ENCODE data around the gene EMX1. TPM values are rescaled to one million over a fixed set of nuclear protein-coding genes. Genes with fewer than 3 reads are reported as not detected.

Gene EMX1
- total RNA-seq, 2 experiments from 2014 or later: not detected

DNA sequence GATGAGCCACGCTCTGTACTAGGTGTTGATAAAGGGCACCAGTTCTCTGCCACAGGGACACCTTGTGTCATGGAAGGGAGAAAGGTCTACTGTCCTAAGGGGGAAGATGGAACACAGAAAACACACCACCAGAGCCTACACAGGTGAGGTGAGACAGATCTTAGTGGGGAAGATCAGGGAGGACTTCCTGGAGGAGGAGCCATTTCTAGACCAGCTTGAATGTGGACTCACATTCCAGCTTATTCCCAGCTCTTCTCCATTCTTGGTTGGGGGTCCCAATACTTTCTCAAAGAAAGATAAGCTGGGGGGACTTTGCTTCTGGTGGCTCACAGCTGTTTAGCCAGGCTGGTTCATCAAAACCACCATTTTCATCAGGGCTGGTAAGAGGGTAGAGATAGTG, 36.2 kb downstream of the EMX1 start:
- Mint-ChIP-seq H3K36me3 (no peaks in the 10 kb centered on the region), H3K27me3 (no peaks in the 10 kb centered on the region), H3K9me3 (no peaks in the 10 kb centered on the region), H3K4me1 (peaks cover 9% of the 10 kb centered on the region), H3K27ac (no peak overlapping the region), H3K4me3 (no peak overlapping the region)
- no peak for DNase-seq

DNA sequence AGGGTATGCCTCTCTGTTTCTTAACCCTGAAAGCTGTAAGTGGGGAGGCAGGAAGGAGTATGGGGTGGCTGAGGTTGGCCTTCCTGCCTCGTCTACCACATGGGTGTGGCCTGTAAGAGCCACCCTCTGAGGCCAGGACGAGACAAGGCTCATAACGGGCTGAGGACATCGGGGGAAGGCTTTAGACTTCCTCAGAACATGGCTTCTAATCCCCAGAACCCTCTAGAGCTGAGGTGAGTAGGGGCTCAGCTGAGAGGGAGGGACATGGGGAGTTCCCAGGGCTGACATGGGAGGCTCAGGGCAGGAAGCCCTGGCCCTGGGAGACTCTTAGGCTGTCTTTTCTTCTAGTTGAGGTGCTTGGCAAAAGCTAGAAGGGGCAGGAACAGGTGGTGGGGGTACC, 36.7 kb downstream of the EMX1 start:
- H3K4me3 Mint-ChIP-seq: peak overlapping the region; percentile 65

DNA sequence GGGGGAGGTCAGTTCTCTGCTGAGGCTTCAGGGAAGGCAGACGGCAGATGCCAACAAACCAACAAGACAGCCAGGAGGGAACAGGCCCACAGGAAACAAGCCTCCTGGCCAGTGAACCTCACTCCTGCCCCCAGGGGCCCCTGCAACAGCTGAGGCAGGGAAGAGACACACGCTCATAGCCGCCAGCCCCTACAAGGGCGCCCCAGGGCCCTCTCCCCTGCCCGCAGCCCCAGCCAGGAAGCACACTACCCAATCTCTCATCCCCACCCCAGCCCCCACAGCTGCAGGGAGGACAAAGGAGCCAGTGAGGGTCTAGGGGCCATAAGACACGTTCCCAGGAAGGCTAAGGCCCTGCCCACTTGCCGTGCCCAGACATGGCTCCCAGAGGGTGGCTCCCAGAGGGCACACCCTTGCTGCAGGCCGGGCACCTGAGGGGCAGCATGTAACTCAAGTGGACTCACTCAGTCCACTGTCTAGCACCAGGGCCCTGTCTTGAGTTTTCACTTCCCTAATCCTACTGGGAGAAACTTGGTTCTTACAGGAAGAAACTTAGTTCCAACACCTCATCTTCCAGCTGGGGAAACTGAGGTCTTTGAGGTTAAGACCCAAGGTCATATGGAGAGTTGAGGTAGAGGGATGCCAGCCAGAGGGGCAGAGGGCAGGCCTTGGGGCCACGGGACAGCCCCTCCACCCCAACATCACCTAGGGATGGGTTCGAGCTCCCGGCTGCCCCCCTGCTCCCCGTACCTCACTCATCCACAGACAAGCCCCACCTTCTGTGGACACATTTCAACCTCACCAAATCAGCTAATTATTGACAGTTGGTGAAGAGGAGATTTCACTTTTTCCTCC, 37.3 kb downstream of the EMX1 start:
- Mint-ChIP-seq H3K27ac (peak overlapping the region; percentile 65), H3K36me3 (no peaks in the 10 kb centered on the region), H3K4me3 (peak overlapping the region; percentile 65), H3K27me3 (no peaks in the 10 kb centered on the region), H3K4me1 (peaks cover 9% of the 10 kb centered on the region), H3K9me3 (no peaks in the 10 kb centered on the region)
- DNase-seq: no peak

More for the DNA sequence above, 36.7 kb downstream of the EMX1 start:
- Mint-ChIP-seq H3K36me3 (no peaks in the 10 kb centered on the region), H3K4me1 (peaks cover 9% of the 10 kb centered on the region), H3K27me3 (no peaks in the 10 kb centered on the region), H3K9me3 (no peaks in the 10 kb centered on the region), H3K27ac (peak overlapping the region; percentile 65)
- DNase-seq: peak; percentile 16

DNA sequence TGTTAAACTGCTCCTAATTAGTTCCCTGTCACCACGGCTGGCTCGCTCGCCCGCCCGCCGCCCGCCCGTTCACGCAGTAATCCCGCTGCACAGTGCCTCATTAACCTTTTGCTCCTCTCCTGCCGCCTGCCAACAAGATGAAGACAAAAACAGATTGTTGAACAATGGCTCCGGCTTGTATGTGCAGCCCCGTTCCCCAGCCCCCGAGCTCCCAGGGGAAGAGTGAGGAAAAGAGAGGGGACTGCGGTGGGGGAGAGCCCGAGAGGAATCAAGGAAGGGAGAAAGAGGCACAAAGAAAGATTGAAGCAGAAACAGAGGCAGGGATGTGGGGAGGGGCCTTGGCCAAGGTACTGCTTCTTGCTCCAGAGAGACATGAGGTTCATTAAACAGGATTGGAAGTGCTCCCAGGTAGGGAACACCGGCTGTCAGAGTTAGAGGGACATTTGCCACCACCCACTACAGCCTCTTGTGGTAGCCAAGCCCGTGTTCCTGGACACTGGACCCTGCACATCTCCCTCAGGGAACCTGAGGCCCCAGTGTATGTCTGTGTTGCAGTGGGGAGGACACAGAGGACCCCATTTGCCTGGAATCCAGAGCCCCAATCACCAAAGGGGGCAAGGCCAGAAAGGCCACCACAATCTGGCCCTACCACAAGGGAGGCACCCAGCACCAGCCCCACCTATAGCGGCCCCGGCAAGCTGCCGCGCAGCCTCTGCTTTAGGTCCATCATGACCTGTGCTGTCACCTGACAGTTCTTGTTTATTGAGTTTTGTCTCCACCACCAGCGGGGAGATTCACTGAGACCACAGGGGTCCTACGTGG, 38.1 kb downstream of the EMX1 start:
- DNase-seq: no peak
- H3K4me1 Mint-ChIP-seq: peaks cover 9% of the 10 kb centered on the region
- no peaks in the 10 kb centered on the region for H3K9me3 Mint-ChIP-seq
- no peaks in the 10 kb centered on the region for H3K36me3 Mint-ChIP-seq
- H3K27me3 Mint-ChIP-seq: no peaks in the 10 kb centered on the region
- H3K4me3 Mint-ChIP-seq: no peak overlapping the region
- peak overlapping the region; percentile 26 for H3K27ac Mint-ChIP-seq

GRCh38 chr2:72956050-72956395, 38.7 kb downstream of the EMX1 start:
- Mint-ChIP-seq H3K27me3 (no peaks in the 10 kb centered on the region), H3K36me3 (no peaks in the 10 kb centered on the region), H3K4me3 (no peak overlapping the region), H3K27ac (no peak overlapping the region), H3K4me1 (peaks cover 9% of the 10 kb centered on the region), H3K9me3 (no peaks in the 10 kb centered on the region)
- no peak for DNase-seq

- Mint-ChIP-seq H3K4me1 (peaks cover 9% of the 10 kb centered on the region), H3K36me3 (no peaks in the 10 kb centered on the region), H3K4me3 (no peak overlapping the region), H3K27me3 (no peaks in the 10 kb centered on the region), H3K27ac (no peak overlapping the region), H3K9me3 (no peaks in the 10 kb centered on the region)
- no peak for DNase-seq
These were observed 39.6 kb downstream of the EMX1 start for GRCh38 chr2:72956936-72957335.

GRCh38 chr2:72958542-72959385, 41.4 kb downstream of the EMX1 start:
- Mint-ChIP-seq H3K4me3 (no peak overlapping the region), H3K9me3 (no peaks in the 10 kb centered on the region), H3K36me3 (no peaks in the 10 kb centered on the region), H3K27ac (no peak overlapping the region), H3K4me1 (peaks cover 8% of the 10 kb centered on the region), H3K27me3 (no peaks in the 10 kb centered on the region)
- no peak for DNase-seq

DNA sequence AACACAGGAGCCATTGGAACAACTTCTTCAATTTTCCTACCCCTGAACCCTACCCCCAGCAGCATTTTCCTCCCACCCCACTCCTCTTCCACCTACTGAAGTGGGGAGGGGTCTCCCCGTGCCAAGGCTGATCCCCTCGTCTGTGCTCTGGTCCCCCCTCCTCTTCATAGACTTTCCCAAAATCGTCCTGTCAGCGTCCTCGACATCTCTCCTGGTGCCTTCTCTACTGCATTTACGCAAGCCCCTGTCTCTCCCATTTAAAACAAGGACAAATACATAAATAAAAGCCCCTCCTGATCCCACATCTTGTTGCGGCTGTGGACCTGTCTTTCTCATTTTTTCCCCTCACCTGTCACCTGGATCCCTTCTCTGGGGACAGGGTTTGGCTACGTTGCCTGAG, 42.2 kb downstream of the EMX1 start:
- peaks cover 4% of the 10 kb centered on the region for H3K4me1 Mint-ChIP-seq
- no peak for DNase-seq
- H3K36me3 Mint-ChIP-seq: no peaks in the 10 kb centered on the region
- H3K27ac Mint-ChIP-seq: no peak overlapping the region
- H3K27me3 Mint-ChIP-seq: no peaks in the 10 kb centered on the region
- H3K4me3 Mint-ChIP-seq: no peak overlapping the region
- H3K9me3 Mint-ChIP-seq: no peaks in the 10 kb centered on the region

- no peaks in the 10 kb centered on the region for H3K27me3 Mint-ChIP-seq
- H3K36me3 Mint-ChIP-seq: no peaks in the 10 kb centered on the region
- H3K4me3 Mint-ChIP-seq: no peak overlapping the region
- H3K9me3 Mint-ChIP-seq: no peaks in the 10 kb centered on the region
- H3K4me1 Mint-ChIP-seq: peaks cover 1% of the 10 kb centered on the region
- no peak overlapping the region for H3K27ac Mint-ChIP-seq
- no peak for DNase-seq
These were observed 43.0 kb downstream of the EMX1 start for GRCh38 chr2:72959995-72960981.

- Mint-ChIP-seq H3K4me3 (no peak overlapping the region), H3K36me3 (no peaks in the 10 kb centered on the region), H3K4me1 (no peaks in the 10 kb centered on the region), H3K9me3 (no peaks in the 10 kb centered on the region), H3K27me3 (no peaks in the 10 kb centered on the region), H3K27ac (no peak overlapping the region)
- DNase-seq: no peak
These were observed 43.9 kb downstream of the EMX1 start for GRCh38 chr2:72961036-72961720.

GRCh38 chr2:72961853-72962468, 44.6 kb downstream of the EMX1 start:
- Mint-ChIP-seq H3K27ac (no peak overlapping the region), H3K36me3 (no peaks in the 10 kb centered on the region), H3K27me3 (no peaks in the 10 kb centered on the region), H3K4me3 (no peak overlapping the region), H3K9me3 (no peaks in the 10 kb centered on the region), H3K4me1 (no peaks in the 10 kb centered on the region)
- no peak for DNase-seq

DNA sequence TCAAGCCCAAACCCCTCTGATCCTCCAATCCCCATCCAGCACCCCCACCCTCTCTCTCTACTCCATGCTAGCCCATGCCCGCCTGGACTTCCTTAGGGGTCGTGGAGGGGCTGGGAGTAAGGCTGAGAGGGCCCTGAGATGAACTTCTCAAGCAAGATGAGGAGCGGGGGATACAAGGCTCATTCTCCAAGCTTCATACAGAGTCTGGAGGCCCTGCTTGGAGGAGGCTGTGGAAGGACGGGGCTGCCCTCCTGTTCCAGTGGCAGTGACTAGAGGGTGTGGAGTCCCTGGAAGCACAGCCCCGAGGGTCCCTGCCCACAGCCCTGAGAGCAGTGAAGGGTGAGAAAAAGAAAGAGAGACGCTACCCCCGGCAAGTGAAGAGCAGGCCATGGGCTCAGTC, 45.6 kb downstream of the EMX1 start:
- Mint-ChIP-seq H3K4me3 (no peak overlapping the region), H3K27ac (no peak overlapping the region), H3K36me3 (no peaks in the 10 kb centered on the region), H3K9me3 (no peaks in the 10 kb centered on the region), H3K4me1 (no peaks in the 10 kb centered on the region), H3K27me3 (no peaks in the 10 kb centered on the region)
- DNase-seq: no peak

DNA sequence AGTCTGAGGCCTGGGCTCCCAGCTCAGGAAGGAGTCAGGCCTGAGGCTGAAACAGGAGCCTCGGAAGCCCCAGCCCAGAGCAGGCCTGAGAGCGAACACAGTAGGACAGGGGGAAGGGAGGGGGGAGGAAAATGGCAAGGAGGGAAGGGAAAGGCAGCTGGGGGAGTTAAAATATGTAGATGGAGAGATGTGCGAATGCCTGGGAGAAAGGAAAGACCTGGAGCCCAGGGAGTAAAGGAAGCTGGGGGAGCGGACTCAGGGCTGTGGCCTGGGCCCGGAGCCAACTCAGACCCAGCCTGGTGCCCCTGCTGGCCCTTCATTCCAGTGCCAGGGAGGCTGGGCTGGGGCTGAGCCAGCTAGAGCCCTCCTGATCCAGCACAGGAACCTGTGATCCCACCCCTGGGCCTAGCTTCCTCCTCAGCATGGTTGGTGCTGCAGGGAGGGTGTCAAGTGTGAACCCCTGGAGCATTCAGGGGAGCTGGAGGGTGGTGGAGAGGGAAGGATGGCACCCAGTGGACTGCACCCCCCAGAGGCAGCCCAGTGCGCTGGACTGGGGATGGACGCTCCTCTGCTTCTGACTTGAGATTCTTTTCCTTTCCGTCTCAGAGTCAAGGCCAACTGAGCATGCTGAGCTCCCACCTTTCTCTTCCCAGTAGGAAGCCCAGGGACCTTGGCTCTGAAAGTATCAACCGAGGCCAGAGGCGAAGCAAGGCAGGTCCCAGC, 46.3 kb downstream of the EMX1 start:
- H3K4me3 Mint-ChIP-seq: no peak overlapping the region
- H3K36me3 Mint-ChIP-seq: no peaks in the 10 kb centered on the region
- DNase-seq: no peak
- H3K27ac Mint-ChIP-seq: no peak overlapping the region
- no peaks in the 10 kb centered on the region for H3K9me3 Mint-ChIP-seq
- H3K4me1 Mint-ChIP-seq: no peaks in the 10 kb centered on the region
- H3K27me3 Mint-ChIP-seq: no peaks in the 10 kb centered on the region
